NAMALWA (cell line): Measurements from ENCODE around the gene CCNH.

Experiments used
- DNase-seq: peaks from one replicate; pipeline ENCODE4 v3.0.0-alpha.2; 2015; ENCODE audit warnings: low spot score

CCNH gene

GRCh38 chr5:87403409-87403808, 9.3 kb downstream of the CCNH start:
- no peak for DNase-seq

GRCh38 chr5:87401626-87402025, 11.1 kb downstream of the CCNH start:
- no peak for DNase-seq

- DNase-seq, result peak; percentile 67
Observed at GRCh38 chr5:87400305-87400899, 12.3 kb downstream of the CCNH start.

- no peak for DNase-seq
Observed at GRCh38 chr5:87399720-87400119, 13.0 kb downstream of the CCNH start.

- no peak for DNase-seq
Observed at GRCh38 chr5:87398981-87399614, 13.6 kb downstream of the CCNH start.

GRCh38 chr5:87394411-87395165, 18.1 kb downstream of the CCNH start:
- no peak for DNase-seq

GRCh38 chr5:87393331-87393730, 19.4 kb downstream of the CCNH start:
- DNase-seq, result no peak

GRCh38 chr5:87392801-87393200, 19.9 kb downstream of the CCNH start:
- no peak for DNase-seq

GRCh38 chr5:87392170-87392569, 20.6 kb downstream of the CCNH start:
- DNase-seq, result no peak

GRCh38 chr5:87390576-87391199, 22.0 kb downstream of the CCNH start:
- DNase-seq, result no peak

- no peak for DNase-seq
Observed at GRCh38 chr5:87390075-87390474, 22.7 kb downstream of the CCNH start.

GRCh38 chr5:87389296-87390034, 23.3 kb downstream of the CCNH start:
- no peak for DNase-seq

- no peak for DNase-seq
Observed at GRCh38 chr5:87388129-87388528, 24.6 kb downstream of the CCNH start.

GRCh38 chr5:87385802-87386201, 26.9 kb downstream of the CCNH start:
- no peak for DNase-seq

- DNase-seq, result no peak
Observed at GRCh38 chr5:87383216-87383615, 29.5 kb downstream of the CCNH start.

GRCh38 chr5:87382224-87382623, 30.5 kb downstream of the CCNH start:
- no peak for DNase-seq

- no peak for DNase-seq
Observed at GRCh38 chr5:87372705-87373104, 40.0 kb downstream of the CCNH start.

- DNase-seq, result no peak
Observed at GRCh38 chr5:87369431-87369830, 43.3 kb downstream of the CCNH start.

- DNase-seq, result no peak
Observed at GRCh38 chr5:87368601-87369000, 44.1 kb downstream of the CCNH start.

GRCh38 chr5:87367243-87367642, 45.5 kb downstream of the CCNH start:
- no peak for DNase-seq

- no peak for DNase-seq
Observed at GRCh38 chr5:87361536-87362213, 51.1 kb downstream of the CCNH start.

- DNase-seq, result no peak
Observed at GRCh38 chr5:87361031-87361445, 51.7 kb downstream of the CCNH start.
